DMS53 treated with DMSO at 0.1 percent for 48 hours (cell line): ENCODE data around the gene ATF6.
"Not testable (repeated sequence)": the region's sequence is repeated elsewhere in the genome, so short reads cannot be mapped to it uniquely, and the experiment has no call there.

ENCODE experiments used
- DNase-seq: peaks from one replicate; lab custom pipeline; 2025; ENCODE audit not compliant: unreplicated experiment; lab: John Stamatoyannopoulos, UW

ATF6 gene

DNA sequence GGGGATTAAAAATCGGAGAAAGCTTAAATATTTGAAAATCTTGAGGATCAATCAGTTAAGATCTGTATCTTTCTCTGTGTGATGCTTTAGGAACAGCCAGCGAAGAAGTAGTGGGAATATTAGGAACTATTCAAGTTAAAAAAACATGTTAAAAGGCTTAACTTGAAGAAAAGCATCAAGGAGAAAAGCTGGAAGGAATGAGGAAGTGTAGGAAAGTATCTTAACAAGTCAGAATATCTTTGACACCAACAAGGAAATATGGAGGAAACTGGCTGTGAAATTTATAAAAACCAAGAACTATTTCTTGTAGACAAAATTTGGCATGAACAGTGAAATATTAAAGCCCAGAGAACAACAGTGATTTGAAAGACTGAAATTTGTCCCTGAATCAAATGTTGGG is 60.4 kb downstream of the ATF6 start:
- no peak for DNase-seq

DNA sequence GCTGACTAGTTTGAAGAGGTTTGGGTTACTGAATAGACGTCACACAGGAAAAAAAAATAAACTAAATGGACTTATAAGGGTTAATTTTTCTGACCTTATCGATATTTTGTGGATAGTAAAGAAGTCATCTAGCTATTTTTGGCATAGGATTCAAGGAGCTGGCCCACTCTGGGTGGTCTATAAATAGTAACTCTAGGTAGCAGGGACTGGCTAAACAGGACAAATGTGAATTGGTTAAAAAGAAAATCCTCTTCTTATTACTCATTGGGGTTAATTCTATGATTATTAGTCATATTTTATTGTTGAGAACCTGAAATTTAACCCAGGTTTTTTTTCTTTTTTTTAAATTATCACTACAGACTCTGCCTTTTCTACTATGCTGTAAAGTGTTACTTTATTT is 61.7 kb downstream of the ATF6 start:
- DNase-seq: no peak

DNA sequence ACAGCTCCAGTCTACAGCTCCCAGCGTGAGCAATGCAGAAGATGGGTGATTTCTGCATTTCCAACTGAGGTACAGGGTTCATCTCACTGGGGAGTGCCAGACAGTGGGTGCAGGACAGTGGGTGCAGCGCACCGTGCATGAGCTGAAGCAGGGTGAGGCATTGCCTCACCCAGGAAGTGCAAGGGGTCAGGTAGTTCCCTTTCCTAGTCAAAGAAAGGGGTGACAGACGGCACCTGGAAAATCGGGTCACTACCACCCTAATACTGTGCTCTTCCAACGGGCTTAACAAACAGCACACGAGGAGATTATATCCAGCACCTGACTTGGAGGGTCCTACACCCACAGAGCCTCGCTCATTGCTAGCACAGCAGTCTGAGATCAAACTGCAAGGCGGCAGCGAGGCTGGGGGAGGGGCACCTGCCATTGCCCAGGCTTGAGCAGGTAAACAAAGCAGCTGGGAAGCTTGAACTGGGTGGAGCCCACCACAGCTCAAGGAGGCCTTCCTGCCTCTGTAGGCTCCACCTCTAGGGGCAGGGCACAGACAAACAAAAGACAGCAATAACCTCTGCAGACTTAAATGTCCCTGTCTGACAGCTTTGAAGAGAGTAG is 66.3 kb downstream of the ATF6 start:
- DNase-seq: not testable (repeated sequence)

DNA sequence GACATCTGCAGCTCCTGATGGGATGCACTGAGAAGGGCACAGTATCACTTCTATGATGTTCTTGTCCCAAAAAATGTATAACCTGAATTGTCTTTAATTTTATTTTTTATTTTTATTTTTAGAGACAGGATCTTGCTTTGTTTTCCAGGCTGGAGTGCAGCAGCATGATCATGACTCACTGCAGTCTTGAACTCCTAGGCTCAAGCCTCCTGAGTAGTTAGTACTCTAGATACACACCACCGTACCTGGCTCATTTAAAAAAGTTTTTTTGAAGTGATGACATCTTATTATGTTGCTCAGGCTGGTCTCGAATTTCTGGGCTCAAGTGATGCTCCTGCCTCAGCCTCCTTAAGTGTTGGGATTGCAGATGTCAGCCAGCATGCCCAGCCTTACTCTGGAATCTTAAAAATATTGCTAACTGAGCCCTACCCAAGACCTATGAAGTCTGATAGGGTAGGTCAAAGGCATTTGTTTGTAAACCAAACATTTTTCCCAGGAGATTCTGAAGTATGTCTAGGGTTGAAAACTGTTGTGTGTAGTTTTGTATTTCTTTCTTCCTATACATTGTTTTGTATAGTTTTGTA is 68.9 kb downstream of the ATF6 start:
- DNase-seq: no peak

DNA sequence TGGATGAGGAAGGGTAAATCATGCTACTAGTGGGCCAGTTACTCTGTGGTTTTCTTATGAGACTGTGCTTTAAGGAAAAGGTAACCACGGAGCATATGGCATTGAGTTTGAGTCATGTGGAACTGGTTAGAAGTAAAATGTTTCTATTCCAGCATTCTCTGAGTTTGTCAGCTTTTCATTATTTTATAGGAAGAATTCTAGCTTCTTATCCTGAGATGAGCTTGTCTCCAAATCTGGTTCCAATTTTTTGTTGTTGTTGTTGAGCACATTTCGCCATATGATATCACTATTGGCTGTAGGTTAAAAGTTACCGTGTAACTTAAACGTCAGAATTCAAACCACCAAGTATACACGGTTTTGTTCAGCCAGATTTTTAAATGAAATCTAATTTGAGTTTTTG is 69.9 kb downstream of the ATF6 start:
- no peak for DNase-seq

DNA sequence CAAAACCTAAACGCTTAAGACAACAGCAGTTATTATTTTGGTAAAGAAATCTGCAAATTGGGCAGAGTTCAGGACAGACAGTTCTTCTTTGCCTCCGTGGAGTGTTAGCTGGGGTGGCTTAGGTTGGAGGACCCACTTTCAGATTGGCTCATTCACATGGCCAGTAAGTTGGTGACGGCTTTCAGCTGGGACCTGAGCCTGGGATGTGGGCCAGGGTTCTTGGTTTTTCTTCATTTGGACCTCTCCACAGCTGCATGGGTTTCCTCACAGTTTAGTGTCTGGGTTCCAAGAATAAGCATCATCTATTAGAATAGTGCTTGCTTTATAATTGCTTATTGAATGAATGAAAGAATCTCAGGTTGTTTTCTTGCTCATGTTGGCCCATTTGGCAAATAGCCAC is 72.2 kb downstream of the ATF6 start:
- no peak for DNase-seq

DNA sequence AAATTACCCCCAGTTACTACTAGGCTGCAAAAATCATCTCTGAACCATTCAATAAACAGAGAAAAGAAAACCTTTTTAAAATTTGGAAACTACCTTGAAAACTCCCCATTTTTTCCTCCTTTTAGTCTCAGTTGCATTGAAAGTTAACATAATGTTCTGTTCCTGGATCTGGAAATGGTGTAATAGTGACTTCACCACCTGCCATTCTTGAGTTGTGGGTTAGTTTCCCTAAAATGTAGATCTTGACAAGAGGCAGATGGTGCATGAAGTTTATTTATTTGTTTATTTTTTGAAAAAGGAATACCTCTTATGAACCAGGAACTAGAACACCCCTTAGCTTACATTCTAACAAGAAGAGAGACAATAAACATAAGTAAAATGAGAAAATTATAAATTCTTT is 72.8 kb downstream of the ATF6 start:
- DNase-seq: no peak

DNA sequence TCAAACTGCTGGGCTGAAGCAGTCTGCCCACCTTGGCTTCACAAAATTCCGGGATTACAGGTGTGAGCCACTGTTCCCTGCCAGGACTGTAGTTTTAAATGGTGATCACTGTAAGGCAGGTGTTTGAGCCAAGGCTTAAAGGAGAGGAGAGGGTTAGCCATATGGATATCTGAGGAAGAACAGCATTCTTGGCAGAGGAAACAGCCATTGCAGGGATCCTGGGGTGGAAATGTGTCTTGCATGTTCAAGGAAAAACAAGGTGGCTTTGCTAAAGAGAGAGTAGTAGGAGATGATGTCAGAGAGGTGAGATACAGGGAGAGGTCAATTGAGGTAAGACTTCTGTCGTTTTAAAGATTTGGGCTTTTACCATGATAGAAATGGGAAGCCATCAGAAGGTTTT is 73.5 kb downstream of the ATF6 start:
- no peak for DNase-seq

DNA sequence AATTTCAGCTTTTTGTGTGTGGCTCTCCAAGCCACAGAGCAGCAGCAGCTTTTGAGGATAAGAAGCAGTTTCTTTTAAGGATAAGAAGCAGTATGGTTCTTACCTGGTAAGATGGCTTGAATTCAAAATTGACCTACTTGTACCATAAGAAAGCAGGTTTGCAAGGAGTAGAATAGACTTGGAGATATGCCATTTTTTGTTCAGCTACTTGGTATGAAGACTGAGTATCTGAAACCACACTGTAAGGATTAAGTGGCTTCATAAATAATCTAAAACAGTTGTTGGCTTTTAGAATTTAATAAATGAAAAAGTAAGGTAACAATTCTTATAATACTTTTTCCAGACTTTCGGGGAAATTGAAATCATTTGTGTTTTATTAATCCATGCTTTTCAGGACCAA is 74.2 kb downstream of the ATF6 start:
- no peak for DNase-seq

DNA sequence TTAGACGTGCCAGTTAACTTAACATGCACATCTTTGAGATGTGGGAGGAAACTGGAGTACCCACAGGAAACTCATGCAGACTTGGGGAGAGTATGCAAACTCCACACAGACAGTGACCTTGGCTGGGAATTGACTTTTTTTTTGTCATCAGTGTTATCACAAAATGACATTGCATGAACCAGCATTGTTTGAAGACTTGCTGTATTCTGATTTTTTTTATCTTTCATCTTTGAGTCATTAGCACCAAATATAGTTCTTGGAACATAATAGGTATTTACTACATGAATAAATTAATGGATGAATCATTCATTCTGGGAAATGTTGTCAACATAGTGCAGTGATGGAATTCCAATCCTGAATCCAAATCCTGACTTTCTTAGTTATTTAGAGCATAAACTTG is 77.0 kb downstream of the ATF6 start:
- DNase-seq: no peak

DNA sequence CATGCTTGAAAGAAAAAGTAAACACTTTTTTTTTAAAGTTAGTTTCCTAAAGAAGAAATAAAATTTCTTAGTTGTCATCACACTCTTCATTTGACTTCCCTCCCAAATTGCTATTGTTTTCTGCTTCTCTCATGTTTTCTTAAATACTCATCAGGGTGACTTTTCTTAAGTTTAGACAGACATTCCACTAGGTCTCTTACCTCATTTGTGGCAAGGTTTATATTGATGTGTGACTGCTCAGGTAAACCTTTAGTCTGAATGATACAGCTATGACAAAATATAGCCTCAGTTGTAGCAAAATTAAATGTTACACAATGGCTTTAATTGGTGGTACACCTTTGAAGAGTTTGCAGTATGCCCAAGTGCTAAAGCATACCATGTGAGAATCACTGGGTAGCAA is 78.6 kb downstream of the ATF6 start:
- no peak for DNase-seq

DNA sequence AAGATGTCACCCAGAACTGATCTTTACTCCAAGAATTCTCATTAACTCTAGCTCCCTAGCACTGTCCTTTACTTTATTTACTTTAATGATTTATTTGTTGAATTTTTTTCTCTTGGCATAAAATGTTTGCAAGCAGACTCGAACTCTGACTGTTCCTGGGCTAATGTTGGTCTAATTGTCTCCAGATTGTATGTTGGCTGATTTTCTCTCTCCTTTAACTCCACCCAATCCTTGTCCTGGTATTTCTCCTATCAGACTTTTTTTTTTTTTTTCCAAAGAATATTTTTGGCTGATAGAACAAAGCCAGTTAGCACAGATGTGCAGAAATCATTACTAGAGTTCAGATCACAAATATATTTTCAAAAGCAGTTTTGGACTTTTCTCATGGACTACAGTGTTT is 82.6 kb downstream of the ATF6 start:
- DNase-seq: no peak

DNA sequence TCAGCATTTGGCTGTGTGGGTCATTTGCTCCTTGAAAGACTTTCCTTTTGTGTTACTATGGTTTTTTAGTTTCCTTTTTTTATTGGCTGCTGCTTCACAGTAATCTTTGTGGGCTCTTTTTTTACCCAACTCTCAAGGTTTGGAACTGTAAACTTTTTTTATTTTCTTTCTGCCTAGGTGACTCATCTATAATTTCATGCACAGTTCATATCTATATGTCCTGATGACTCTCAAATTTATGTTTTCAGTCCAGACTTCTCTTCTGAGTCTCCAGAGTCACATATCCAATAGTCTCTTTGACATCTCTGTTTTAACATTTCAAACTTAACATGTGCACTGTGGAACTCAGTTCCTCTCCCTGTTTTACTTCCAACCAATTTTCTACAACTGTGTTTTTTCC is 83.4 kb downstream of the ATF6 start:
- DNase-seq: no peak

DNA sequence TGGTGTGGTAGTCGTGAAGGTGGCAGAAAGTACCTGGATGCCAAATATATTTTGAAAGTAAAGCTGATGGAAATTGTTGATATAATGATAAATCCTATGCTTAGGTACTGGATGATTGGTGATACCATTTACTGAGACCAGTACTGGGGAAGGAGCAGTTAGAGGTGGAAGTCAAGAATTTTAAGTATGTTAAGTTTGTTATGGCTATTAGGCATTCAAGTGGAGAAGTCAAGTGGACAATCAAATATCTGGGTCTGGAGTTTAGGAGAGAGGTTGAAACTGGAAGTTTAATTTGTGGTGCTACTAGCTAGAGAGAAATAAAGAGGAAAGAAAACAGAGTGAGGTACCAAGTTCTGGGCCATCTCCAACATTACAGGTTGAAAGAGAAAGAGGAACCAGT is 89.1 kb downstream of the ATF6 start:
- DNase-seq: no peak

DNA sequence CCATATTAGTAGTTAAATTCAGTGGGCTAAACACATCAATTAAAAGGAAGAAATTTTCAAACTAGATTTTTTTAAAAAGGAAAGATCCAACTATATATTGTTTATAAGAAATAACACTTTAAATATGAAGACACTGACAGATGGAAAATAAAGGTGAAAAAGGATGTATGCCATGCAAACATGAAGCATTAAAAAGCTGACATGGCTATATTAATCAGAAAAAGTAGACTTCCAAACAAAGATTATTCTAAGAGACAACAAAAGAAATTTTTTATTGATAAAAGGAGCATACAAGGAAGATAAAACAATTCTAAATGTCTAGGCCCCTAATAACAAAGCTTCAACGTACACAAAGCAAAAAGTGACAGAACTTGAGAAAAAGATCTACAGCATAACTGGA is 92.2 kb downstream of the ATF6 start:
- no peak for DNase-seq

DNA sequence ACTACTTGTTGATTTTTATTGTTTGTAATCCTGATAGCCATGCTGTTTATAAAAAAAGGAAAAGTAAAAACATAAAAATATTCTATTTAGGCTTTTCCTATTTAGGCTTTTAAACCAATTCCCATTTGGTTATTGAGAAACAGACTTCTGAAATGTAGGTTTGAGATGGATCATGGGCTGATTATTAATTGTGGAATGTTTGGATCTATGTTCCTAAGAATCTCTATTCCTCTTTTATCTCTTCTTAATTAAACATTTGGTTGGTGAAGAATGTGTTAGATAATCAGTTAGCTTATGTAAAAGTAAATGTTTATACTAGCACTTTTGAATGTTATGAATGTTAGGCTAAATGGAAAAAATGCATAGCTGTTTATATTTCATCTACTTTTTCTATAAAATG is 97.4 kb downstream of the ATF6 start:
- DNase-seq: no peak

DNA sequence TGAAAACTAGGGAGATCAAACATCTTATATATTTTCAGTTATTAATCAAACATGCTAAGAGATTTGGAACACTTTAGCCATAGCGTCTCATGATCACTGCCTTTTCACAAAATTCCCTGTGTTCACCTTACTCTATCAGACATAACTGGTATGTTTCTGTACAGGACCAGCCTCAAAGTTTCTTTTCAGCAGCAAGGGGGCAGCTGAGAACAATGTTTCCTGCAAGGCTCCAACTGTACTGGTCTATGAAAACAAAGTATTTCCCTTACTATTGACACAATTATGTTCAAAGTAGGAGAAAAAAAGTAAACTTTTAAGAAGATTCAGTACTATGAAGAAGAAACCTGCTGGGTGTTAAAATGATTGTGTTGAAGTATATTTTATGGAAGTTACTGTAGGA is 98.5 kb downstream of the ATF6 start:
- no peak for DNase-seq

DNA sequence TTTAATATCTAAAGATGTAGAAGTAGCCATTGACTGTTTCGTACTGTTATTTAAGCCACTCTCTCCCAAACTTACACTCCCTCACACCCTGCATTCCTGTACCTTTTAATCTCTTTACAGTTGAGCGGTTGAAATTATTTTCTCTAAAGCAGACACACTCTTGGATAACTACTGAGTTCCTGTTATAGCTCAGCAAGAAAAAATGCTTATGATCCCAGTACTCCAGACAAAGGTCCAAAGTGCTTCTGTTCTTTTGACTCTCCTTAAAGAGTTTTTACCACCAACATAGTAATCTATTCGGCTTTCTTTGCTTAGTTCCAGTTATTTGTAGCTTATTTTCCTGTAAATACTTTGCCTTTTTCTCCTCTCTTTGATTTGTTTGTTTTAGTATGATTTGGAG is 100.1 kb downstream of the ATF6 start:
- DNase-seq: no peak

DNA sequence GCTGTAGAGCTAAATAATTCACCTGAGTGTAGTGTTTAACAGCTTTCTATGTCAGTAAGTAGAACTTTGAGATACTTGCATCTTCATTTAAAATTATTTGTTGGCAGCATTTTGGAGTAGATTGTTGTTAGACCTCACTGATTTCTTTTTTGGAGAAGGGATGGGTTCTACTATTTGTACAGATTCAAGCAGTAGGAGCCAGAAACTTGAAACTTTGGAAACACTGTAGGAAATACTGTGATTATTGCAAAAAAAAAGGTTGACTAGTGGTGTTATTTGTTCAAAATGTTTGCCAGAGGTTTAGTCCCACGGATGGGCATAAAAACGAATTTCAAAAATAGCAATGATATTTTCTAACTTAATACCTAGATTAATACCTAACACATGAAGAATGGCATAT is 102.7 kb downstream of the ATF6 start:
- DNase-seq: no peak

DNA sequence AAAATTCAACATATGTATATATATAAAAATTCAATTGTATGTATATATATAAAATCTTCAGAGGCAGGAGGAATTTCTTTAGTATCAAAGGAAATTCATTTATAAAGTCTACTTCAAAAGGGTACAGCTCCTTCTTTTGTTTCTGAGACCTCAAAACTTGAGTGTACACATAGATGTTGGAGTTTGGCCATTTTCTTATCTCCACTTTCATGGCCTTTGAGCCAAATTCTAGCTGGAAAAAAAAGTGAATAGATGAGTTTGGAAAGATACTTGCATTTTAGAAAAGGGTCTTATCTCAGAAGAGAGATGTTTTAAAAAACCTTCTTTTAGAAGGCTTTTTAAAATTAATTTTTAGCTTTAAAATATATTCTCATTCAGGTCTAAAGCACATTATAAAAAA is 103.2 kb downstream of the ATF6 start:
- no peak for DNase-seq

DNA sequence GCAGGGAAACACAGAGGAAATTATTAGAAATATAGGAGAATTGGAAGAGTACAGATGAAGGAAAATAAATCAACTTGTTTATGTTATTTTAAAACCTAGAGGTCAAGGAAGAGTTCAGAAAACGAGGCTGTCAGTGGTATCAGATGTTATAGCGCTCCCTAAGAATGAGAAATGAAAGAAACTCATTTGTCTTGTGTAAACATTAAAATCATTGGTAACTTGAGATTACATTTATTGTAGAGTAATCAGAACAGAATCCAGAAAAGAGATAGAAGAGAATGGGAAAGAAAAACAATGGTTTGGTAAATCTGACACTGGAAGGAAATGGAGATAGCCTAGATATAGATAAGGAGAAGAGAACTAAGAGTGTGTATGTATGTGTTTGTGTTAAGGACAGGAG is 106.4 kb downstream of the ATF6 start:
- no peak for DNase-seq

DNA sequence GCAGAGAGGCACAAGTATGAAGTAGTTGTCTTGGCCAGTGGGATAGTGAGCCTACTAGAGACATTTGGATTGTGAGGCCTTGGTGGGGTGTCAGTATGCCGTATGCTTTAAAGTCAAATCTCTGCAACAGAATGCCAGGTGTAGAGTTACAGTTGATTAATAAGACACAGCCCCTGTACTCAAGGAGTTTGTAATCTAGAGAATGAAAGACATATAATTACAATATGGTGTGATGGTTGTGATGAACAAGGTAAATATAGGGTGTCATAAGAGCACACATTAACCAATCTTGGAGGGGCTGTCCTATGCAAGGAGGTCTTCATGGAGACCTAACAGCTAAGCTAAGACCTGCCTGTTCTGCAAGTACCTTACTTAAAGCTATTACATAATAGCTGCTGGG is 113.1 kb downstream of the ATF6 start:
- DNase-seq: no peak

DNA sequence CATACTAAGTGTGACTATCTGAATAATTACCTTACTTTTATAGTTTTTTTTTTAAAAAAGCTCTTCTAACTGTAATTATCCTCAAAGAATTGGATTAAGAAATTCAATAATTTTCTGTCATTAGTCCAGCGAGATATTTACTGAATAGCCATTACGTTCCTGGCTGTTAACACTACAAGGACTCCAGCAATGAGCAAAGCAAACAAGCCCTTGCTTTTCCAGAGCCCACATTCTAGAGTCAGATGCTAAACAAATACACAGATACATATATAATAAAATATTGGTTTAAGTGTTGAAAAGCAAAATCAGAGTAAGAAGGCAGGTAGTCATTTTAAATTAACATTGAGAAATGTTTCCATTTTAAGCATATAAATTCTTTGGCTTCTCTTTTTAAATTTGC is 118.4 kb downstream of the ATF6 start:
- DNase-seq: peak; percentile 24

DNA sequence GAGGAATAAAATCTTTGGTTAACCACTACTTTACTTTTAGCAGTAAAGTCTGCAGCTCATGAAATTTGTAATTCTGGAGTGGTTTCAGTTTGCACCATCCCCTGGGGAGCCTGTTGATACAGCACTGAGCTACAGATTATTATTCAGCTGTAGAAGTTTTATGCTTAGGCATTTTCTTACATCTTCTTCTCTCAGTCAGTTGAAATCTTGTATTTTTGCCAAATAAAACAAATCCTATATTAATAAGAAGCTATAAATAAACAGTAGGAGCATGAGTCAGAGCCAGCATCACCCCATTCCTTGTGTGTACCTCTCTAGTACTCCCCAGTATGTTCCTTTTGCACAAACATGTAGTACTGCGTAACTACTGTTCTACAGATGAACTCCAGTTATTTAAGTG is 118.9 kb downstream of the ATF6 start:
- DNase-seq: no peak
